AG09319 (cell line): ENCODE measurements around the gene TMEM63C.
"Not testable (repeated sequence)": the region's sequence is repeated elsewhere in the genome, so short reads cannot be mapped to it uniquely, and the experiment has no call there.

Source experiments
- DNase-seq: peaks from one replicate; pipeline ENCODE4 v3.0.0-alpha.2; 2010; ENCODE audit warnings: low read depth; ENCODE audit errors: extremely low read depth
- TF ChIP-seq, protein P1 (sequence below): IDR thresholded peaks from 2 replicates; pipeline ENCODE4 v1.5.1; 2011; ENCODE audit warnings: low read depth, mild to moderate bottlenecking, inconsistent platforms, low read length, moderate library complexity

The TMEM63C gene

DNA sequence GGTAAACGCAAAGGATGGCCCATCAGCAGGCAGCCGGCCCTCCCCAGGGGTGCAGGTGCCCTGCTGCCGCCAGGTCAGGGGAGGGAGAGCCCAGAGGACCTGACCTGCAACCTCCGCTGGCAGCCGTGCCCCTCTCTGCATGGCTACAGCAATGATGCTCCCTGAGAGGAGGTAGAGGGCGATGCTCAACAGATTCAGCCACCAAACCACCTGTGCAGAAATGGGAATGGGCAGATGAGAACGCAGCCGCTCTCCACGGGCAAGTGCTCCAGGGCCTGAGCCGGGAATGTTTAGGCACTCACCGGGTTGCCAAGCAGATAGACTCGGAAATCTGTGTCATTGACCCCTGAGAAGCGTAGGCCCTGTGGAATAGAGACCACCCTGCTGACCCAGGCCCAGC, 98.1 kb downstream of the TMEM63C start:
- no peak for DNase-seq
- TF ChIP-seq, protein P1, sequence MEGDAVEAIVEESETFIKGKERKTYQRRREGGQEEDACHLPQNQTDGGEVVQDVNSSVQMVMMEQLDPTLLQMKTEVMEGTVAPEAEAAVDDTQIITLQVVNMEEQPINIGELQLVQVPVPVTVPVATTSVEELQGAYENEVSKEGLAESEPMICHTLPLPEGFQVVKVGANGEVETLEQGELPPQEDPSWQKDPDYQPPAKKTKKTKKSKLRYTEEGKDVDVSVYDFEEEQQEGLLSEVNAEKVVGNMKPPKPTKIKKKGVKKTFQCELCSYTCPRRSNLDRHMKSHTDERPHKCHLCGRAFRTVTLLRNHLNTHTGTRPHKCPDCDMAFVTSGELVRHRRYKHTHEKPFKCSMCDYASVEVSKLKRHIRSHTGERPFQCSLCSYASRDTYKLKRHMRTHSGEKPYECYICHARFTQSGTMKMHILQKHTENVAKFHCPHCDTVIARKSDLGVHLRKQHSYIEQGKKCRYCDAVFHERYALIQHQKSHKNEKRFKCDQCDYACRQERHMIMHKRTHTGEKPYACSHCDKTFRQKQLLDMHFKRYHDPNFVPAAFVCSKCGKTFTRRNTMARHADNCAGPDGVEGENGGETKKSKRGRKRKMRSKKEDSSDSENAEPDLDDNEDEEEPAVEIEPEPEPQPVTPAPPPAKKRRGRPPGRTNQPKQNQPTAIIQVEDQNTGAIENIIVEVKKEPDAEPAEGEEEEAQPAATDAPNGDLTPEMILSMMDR: no peak

DNA sequence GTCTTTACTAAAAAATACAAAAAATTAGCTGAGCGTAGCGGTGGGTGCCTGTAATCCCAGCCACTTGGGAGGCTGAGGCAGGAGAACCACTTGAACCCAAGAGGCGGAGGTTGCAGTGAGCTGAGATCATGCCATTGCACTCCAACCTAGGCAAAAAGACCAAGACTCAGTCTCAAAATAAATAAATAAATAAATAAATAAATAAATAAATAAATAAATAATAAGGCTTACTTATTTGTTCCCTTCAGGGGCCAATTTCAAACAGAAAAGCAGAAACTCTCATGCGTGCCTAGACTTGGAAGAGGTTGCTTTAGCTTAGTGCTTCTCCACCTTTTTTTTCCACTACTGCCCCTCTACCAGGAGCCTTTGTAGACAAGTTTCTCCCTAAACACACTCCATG, 99.3 kb downstream of the TMEM63C start:
- not testable (repeated sequence) for DNase-seq

DNA sequence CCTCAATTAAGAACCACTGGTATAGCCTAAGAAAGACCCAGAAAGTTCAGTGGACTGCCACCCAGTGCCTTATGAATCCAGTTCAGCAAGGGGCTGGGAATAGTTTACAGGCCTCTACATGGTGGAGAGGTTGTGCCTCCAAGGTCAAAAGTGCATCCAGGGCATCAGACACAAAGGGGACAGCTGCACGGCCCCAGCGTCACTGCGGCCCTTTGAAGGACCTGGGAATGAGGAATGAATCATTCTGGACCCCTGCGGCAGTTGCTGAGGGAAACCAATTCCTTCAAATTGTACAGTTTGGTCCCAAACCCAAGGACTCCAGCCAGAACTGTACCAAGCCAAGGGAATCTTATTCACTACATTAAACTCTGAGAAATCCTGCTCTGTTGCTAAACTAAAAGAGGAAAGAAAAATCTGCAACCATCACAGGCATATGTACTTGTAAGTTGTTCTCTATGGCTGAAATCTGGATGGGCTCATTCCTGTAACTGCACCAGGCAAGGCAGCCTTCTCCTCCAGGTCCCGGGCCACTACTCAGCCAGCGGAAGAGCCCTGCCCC, 100.3 kb downstream of the TMEM63C start:
- TF ChIP-seq, protein P1: no peak
- no peak for DNase-seq

DNA sequence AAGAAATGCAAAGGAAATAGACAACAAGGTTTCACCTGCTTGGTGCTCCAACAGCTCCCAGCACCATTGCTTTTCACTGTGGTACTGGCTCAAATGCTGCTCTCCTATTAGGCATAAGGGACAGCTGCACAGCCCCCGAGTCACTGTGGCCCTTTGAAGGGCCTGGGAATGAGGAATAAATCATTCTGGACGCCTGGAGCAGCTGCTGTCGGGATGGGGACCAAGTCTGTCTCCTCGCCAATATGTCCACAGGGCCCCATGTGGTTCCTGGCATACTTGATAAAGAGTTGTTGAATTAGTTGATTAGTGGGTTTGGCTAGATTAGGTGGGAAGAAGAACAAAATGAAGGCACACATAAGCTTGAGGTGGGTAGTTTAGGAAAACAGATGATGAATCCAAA, 102.5 kb downstream of the TMEM63C start:
- DNase-seq: no peak
- TF ChIP-seq, protein P1: no peak

DNA sequence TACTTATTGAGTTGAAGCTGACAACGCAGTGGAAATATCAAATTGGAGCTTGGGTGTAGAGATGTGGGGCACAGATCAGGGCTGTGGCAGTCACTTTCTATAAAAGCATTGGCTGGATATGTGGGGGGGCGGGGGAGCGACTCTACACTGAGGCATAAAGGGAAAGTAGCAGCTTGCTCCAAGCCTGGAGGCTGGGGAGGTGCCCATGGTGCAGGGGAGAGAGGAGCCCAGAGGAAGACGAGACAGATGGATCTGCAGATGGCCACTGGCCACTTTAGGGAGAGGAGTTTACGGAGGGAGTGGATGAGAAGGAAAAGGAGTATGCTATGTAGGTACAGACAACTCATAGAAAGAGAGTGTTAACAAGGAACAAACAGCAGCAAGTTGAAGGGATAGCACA, 102.9 kb downstream of the TMEM63C start:
- TF ChIP-seq, protein P1: no peak
- DNase-seq: no peak

DNA sequence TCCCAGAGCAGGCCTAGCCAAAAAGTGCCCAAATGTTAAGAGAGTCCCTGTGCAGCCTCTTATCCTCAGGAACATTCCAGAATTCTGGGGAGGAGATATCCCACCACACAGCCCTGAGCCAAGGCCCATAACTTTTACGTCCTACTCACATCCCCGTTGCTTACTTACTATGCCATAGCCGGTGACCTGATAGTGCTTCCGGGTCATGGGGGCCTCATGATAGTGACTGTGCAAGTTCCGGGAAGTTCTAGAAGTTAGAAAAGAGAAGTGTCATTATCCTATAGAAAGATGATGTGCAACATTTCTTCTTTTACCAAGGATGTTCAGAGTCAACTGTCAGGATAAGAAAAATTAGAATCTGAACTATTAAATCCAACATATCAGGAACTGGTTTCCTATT, 105.0 kb downstream of the TMEM63C start:
- TF ChIP-seq, protein P1: no peak
- no peak for DNase-seq

DNA sequence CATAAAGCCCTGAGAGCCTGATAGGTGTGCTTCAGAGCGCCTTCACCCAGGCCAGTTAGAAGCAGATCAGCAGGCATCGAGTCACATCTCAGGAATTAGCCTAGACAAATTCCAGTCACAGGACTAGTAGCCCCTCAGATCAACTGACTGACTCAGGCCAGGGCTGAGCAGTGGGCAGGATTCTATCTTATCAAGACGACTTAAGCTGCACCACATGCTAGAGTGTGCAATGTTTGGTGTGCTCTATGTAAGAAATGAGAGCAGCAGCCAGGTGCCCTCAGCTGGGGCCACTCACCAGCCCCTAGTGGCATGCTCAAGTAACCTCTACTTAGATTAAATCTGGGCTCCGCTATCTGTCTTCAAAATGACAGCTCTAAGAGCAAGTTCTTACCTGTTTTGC, 109.1 kb downstream of the TMEM63C start:
- TF ChIP-seq, protein P1: no peak
- no peak for DNase-seq

DNA sequence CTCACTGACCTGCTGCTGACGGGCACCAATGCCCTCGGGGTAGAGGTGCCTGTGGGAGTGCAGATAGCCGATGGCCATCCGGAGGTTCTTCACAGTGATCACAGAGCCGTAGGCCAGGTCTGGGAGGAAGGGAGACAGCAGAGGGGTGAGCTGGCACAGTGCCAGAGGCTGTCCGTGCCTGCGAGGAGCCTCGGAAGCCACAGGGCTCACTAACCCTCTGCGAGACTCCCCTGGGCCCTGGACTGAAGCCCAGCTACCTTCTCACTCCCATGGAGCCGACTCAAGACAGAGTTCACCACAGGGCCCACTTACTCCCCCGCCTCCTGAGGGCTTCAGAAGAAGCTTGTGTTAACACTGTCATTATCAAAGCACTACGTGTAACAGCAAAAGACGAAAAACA, 114.6 kb downstream of the TMEM63C start:
- TF ChIP-seq, protein P1: no peak
- DNase-seq: no peak
